ENCODE measurements around the gene C3orf33. TPM values are rescaled to one million over a fixed set of nuclear protein-coding genes. Genes with fewer than 3 reads are reported as not detected.
A peak's percentile ranks its signal among the peaks of the same experiment; 100 is the strongest.

The C3orf33 gene
- total and polyA plus RNA-seq, 9 of the 15 experiments (the other 6 are each of a cell fraction or from before 2014, with no cell fraction given) = 4.1 to 10.2 (median 6.0) TPM

- Histone ChIP-seq H3K4me2 (ENCODE audit: insufficient read depth, low read length) (peak overlapping the region; percentile 88), H3K9me1 (ENCODE audit: control insufficient read depth, insufficient read depth, low read length) (no peaks in the 10 kb centered on the region), H3K9me3 (replicated peaks; ENCODE audit: control insufficient read depth, insufficient read depth, low read depth, low read length) (no peaks in the 10 kb centered on the region), H3K36me3 (ENCODE audit: control insufficient read depth, insufficient read depth, low read length) (peaks cover 14% of the 10 kb centered on the region; the same call in 1 of the 3 replicates), H3K4me1 (replicated peaks in 1 of 2; ENCODE audit: control insufficient read depth in 2 of 2, insufficient read depth in 2 of 2, low read length in 2 of 2) (peaks cover 3 to 16% of the 10 kb centered on the region in 2 experiments; a peak in 4 of 5 replicates), H3K9ac (ENCODE audit: insufficient read depth in 1 of 2, low read depth in 2 of 2, low read length in 2 of 2) (peak overlapping the region; percentile 87 to 95), H4K20me1 (replicated peaks; ENCODE audit: control insufficient read depth, insufficient read depth, low read length) (no peaks in the 10 kb centered on the region), H3K27me3 (ENCODE audit: control insufficient read depth in 2 of 2, insufficient read depth in 2 of 2, low read length in 2 of 2) (no peaks in the 10 kb centered on the region), H2AFZ (ENCODE audit: low read depth, low read length) (peak overlapping the region; percentile 94), H3K79me2 (ENCODE audit: control insufficient read depth, insufficient read depth, low read length) (peaks cover 5% of the 10 kb centered on the region; the same call in 1 of the 3 replicates), H3K4me3 (peak overlapping the region; percentile 71), H3K27ac (ENCODE audit: extremely low read depth, low read depth, low read length) (peak overlapping the region; percentile 86)
- peak; percentile 86 for ATAC-seq
- intact Hi-C loops (cut with micrococcal nuclease) (loop anchor here (2.0 kb wide), 2 partner anchors 57 to 65 kb away; partner anchors contain the start of gene GMPS), in situ Hi-C loops (cut with MboI) (no loop called here)
- WGBS (ENCODE audit: insufficient coverage, low coverage, missing lambda C conversion rate) = 23% methylated on average over 14 of the region's 15 CpGs
- POLR2A ChIA-PET = interaction anchor here (0.5 to 3.2 kb wide), 27 partner anchors 9 to 688 kb away, joined by 3 to 13 read pairs (median 4); partner anchors contain the start of genes GMPS and SLC33A1
- DNase-seq (ENCODE audit: extremely low read depth in 1 of 4, low spot score in 3 of 4) = peak in 2 of 4 experiments; percentile 19 to 74
- CTCF ChIA-PET (ENCODE audit: low intra/inter-chr PET ratio) = interaction anchor here (0.6 to 1.5 kb wide), 2 partner anchors 65 to 1332 kb away, joined by 6 read pairs; partner anchors contain the start of gene GMPS
- FAIRE-seq = peak; percentile 70
- BruUV-seq (replicated peaks) = no TSS peak
- TF ChIP-seq BCOR (IDR thresholded peaks at IDR 0.05) = peak; percentile 64
- TF ChIP-seq MTA3 (IDR thresholded peaks at IDR 0.05; ENCODE audit: borderline replicate concordance) = no peak
- TF ChIP-seq HNRNPUL1 (IDR thresholded peaks at IDR 0.05; ENCODE audit: low read length) = no peak
- 0 out of 2 replicates have a peak, but pooled peaks have one; percentile 25 for TF ChIP-seq ETV1 (tag; conservative IDR thresholded peaks at IDR 0.05; ENCODE audit: low read depth)
- TF ChIP-seq PREB (CRISPR knock-in tag; IDR thresholded peaks at IDR 0.05) = no peak
- TF ChIP-seq ZNF124 (CRISPR knock-in tag; IDR thresholded peaks at IDR 0.05) = no peak
- TF ChIP-seq ZNF121 (CRISPR knock-in tag; conservative IDR thresholded peaks at IDR 0.05) = peak; percentile 96
- no peak for TF ChIP-seq PHF20 (IDR thresholded peaks at IDR 0.05; ENCODE audit: partially characterized antibody)
- TF ChIP-seq, protein P1, sequence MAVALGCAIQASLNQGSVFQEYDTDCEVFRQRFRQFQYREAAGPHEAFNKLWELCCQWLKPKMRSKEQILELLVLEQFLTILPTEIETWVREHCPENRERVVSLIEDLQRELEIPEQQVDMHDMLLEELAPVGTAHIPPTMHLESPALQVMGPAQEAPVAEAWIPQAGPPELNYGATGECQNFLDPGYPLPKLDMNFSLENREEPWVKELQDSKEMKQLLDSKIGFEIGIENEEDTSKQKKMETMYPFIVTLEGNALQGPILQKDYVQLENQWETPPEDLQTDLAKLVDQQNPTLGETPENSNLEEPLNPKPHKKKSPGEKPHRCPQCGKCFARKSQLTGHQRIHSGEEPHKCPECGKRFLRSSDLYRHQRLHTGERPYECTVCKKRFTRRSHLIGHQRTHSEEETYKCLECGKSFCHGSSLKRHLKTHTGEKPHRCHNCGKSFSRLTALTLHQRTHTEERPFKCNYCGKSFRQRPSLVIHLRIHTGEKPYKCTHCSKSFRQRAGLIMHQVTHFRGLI (CRISPR knock-in tag; IDR thresholded peaks at IDR 0.05) = no peak
- TF ChIP-seq TAF7 (tag; IDR thresholded peaks at IDR 0.05) = no peak
- no peak for TF ChIP-seq PCBP2 (IDR thresholded peaks at IDR 0.05; ENCODE audit: low read depth, low read length, poor library complexity, severe bottlenecking)
- no peak for TF ChIP-seq FOSL1 (tag; conservative IDR thresholded peaks at IDR 0.05)
- no peak for TF ChIP-seq NCOA4 (IDR thresholded peaks at IDR 0.05; ENCODE audit: partially characterized antibody)
- no peak for TF ChIP-seq ARHGAP35 (IDR thresholded peaks at IDR 0.05; ENCODE audit: partially characterized antibody)
- no peak for TF ChIP-seq CBFA2T3 (IDR thresholded peaks at IDR 0.05)
- no peak for TF ChIP-seq ZNF436 (CRISPR knock-in tag; IDR thresholded peaks at IDR 0.05)
- TF ChIP-seq MBD1 (CRISPR knock-in tag; IDR thresholded peaks at IDR 0.05) = no peak
Observed at GRCh38 chr3:155805204-155805801, 775 bp downstream of the C3orf33 start.
